B cell (primary cell): ENCODE results near the gene SNX32. TPM values are rescaled to one million over a fixed set of nuclear protein-coding genes. Genes with fewer than 3 reads are reported as not detected.

Source experiments
- ATAC-seq: fragments of 200-7000 bp; cut with Tn5 transposase; one replicate; pipeline ENCODE4 v1.10.0; 2021; ENCODE audit warnings: low read depth, mild to moderate bottlenecking, moderate number of reproducible peaks, moderate library complexity
- CTCF ChIA-PET: fragments of 350-600 bp; sonication (Branson Sonifier 250); formaldehyde crosslinking; loops from one replicate; lab custom pipeline; 2021; ENCODE audit warnings: antibody characterized with exemption, inconsistent platforms; lab: Charles Lee
- POLR2A ChIA-PET: fragments of 350-600 bp; sonication (Branson Sonifier 250); formaldehyde crosslinking; loops from one replicate; lab custom pipeline; 2021; ENCODE audit warnings: antibody characterized with exemption; lab: Charles Lee
- DNase-seq: peaks from one replicate; pipeline ENCODE4 v3.0.0; 2013
- H2AFZ ChIP-seq: 2 replicates; pipeline ENCODE4 v1.6.1; 2012; ENCODE audit warnings: mild to moderate bottlenecking, low read depth, low read length; ENCODE audit not compliant: insufficient read depth, poor library complexity, severe bottlenecking
- H3K27ac ChIP-seq, 2 donors: 1 replicate in 1 of 2; 2 replicates in 1 of 2; pipeline ENCODE4 v1.5.1; 2012 to 2013; ENCODE audit warnings: low read length in 2 of 2, mild to moderate bottlenecking in 2 of 2, moderate library complexity in 1 of 2
- H3K27me3 ChIP-seq, 4 experiments: fragments of 200-600 bp in 1 of 4; sonication (generic) in 1 of 4; replicated peaks in 1 of 4; 1 replicate in 2 of 4; 2 replicates in 2 of 4; pipeline versions ENCODE4 v1.6.1 to v1.7.0; 2013 to 2016; ENCODE audit warnings: low read length in 3 of 4, mild to moderate bottlenecking in 2 of 4, mixed read lengths in 1 of 4, moderate library complexity in 1 of 4; ENCODE audit not compliant: insufficient read depth in 4 of 4, control insufficient read depth in 3 of 4; ENCODE audit errors: control extremely low read depth in 1 of 4
- H3K36me3 ChIP-seq, 2 experiments: replicated peaks in 1 of 2; 1 replicate in 1 of 2; 2 replicates in 1 of 2; pipeline versions ENCODE4 v1.6.1 to v1.7.1; 2013; ENCODE audit warnings: low read length in 1 of 2; ENCODE audit not compliant: insufficient read depth in 2 of 2, control insufficient read depth in 1 of 2; ENCODE audit errors: control extremely low read depth in 1 of 2, extremely low read depth in 1 of 2
- H3K4me1 ChIP-seq, 2 donors: fragments of 200-600 bp in 1 of 2; sonication (generic) in 1 of 2; 1 replicate in 1 of 2; 2 replicates in 1 of 2; pipeline versions ENCODE4 v1.5.1 to v1.6.1; 2013 to 2017; ENCODE audit warnings: low read length in 2 of 2; ENCODE audit not compliant: control insufficient read depth in 2 of 2, insufficient read depth in 2 of 2
- H3K4me2 ChIP-seq: replicated peaks from 2 replicates; pipeline ENCODE3; 2012; ENCODE audit warnings: mild to moderate bottlenecking, low read depth, low read length; ENCODE audit not compliant: poor library complexity, severe bottlenecking
- H3K4me3 ChIP-seq, 5 experiments: fragments of 200-600 bp in 1 of 5; sonication (generic) in 1 of 5; 1 replicate in 3 of 5; 2 replicates in 2 of 5; pipeline versions ENCODE4 v1.5.1 to v1.7.0; 2011 to 2016; ENCODE audit warnings: low read length in 4 of 5, mild to moderate bottlenecking in 4 of 5, low read depth in 2 of 5, control low read depth in 1 of 5, moderate library complexity in 1 of 5; ENCODE audit not compliant: insufficient read depth in 1 of 5; ENCODE audit errors: control extremely low read depth in 1 of 5, extremely low read depth in 1 of 5
- H3K79me2 ChIP-seq: fragments of 200-600 bp; sonication (generic); one replicate; pipeline ENCODE4 v1.6.0; 2016; ENCODE audit warnings: low read length; ENCODE audit not compliant: control insufficient read depth, insufficient read depth
- H3K9ac ChIP-seq: fragments of 200-600 bp; sonication (generic); 2 replicates; pipeline ENCODE4 v1.6.1; 2017; ENCODE audit warnings: mild to moderate bottlenecking, low read length, moderate library complexity
- H3K9me3 ChIP-seq, 3 donors: one replicate each; pipeline versions ENCODE4 v1.6.1 to v1.7.1; 2013; ENCODE audit warnings: low read length in 2 of 3; ENCODE audit not compliant: control insufficient read depth in 2 of 3, insufficient read depth in 1 of 3; ENCODE audit errors: control extremely low read depth in 1 of 3
- H4K20me1 ChIP-seq: 2 replicates; pipeline ENCODE4 v1.6.0; 2012; ENCODE audit warnings: mild to moderate bottlenecking, low read length; ENCODE audit not compliant: insufficient read depth, control insufficient read depth, poor library complexity, severe bottlenecking
- H3K27ac Mint-ChIP-seq: one replicate; pipeline ENCODE4 v1.8.0; 2021; ENCODE audit warnings: mixed read lengths
- H3K27me3 Mint-ChIP-seq: one replicate; pipeline ENCODE4 v1.8.0; 2021; ENCODE audit warnings: mixed read lengths
- H3K4me1 Mint-ChIP-seq: one replicate; pipeline ENCODE4 v1.8.0; 2021; ENCODE audit warnings: mixed read lengths
- H3K4me3 Mint-ChIP-seq: one replicate; pipeline ENCODE4 v1.8.0; 2021; ENCODE audit warnings: mixed read lengths
- H3K9me3 Mint-ChIP-seq: one replicate; pipeline ENCODE4 v1.8.0; 2022; ENCODE audit warnings: mixed read lengths; ENCODE audit not compliant: insufficient read depth
- EZH2 ChIP-seq: IDR thresholded peaks from 2 replicates; pipeline ENCODE4 v1.6.1; 2012; ENCODE audit warnings: borderline replicate concordance, low read depth, mild to moderate bottlenecking, moderate library complexity, low read length; ENCODE audit not compliant: insufficient read depth, poor library complexity, severe bottlenecking
- WGBS: methylation state at CpG from one replicate; pipeline ENCODE4 v1.1.5; 2013; ENCODE audit warnings: missing lambda C conversion rate; ENCODE audit not compliant: insufficient coverage; 5-methylcytosine and 5-hydroxymethylcytosine counted together
- intact Hi-C: fragments of 100-400 bp; cut with micrococcal nuclease; formaldehyde crosslinking; loops from one replicate; pipeline ENCODE4 v1.10.0; 2022
- polyA plus RNA-seq: library from polyadenylated mRNA; depleted of rRNA; stranded (reverse); fragments of >200 nt; gene quantifications from 2 replicates; pipeline ENCODE4 v1.2.3, GENCODE V29; 2012
- total RNA-seq, 2 donors: library from RNA; stranded (reverse); fragments of 120-200 nt in 1 of 2; gene quantifications; 1 replicate in 1 of 2; 2 replicates in 1 of 2; pipeline versions ENCODE4 v1.2.3 to v1.2.4, GENCODE V29; 2013 to 2022
- TF ChIP-seq, protein P1 (sequence below): fragments of 200-600 bp; IDR thresholded peaks from one replicate; pipeline ENCODE4 v1.8.0; 2022; ENCODE audit warnings: antibody characterized with exemption, mild to moderate bottlenecking

The SNX32 gene
- total and polyA plus RNA-seq, 2 donors (not counting 1 experiment from before 2014, with no cell fraction given): 0.57 to 0.89 TPM

- no peak for ATAC-seq
- H3K9me3 ChIP-seq: peaks cover 0 to 9% (median 0%) of the 10 kb centered on the region in 3 donors
- no peak overlapping the region for H3K4me3 Mint-ChIP-seq
- TF ChIP-seq, protein P1, sequence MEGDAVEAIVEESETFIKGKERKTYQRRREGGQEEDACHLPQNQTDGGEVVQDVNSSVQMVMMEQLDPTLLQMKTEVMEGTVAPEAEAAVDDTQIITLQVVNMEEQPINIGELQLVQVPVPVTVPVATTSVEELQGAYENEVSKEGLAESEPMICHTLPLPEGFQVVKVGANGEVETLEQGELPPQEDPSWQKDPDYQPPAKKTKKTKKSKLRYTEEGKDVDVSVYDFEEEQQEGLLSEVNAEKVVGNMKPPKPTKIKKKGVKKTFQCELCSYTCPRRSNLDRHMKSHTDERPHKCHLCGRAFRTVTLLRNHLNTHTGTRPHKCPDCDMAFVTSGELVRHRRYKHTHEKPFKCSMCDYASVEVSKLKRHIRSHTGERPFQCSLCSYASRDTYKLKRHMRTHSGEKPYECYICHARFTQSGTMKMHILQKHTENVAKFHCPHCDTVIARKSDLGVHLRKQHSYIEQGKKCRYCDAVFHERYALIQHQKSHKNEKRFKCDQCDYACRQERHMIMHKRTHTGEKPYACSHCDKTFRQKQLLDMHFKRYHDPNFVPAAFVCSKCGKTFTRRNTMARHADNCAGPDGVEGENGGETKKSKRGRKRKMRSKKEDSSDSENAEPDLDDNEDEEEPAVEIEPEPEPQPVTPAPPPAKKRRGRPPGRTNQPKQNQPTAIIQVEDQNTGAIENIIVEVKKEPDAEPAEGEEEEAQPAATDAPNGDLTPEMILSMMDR: no peak
- TF ChIP-seq EZH2: no peak
- no peak overlapping the region for H3K27ac Mint-ChIP-seq
- intact Hi-C loops: no loop called here
- no peak overlapping the region for H3K27ac ChIP-seq
- no peaks in the 10 kb centered on the region for H3K9me3 Mint-ChIP-seq
- H3K4me1 Mint-ChIP-seq: peaks cover 24% of the 10 kb centered on the region
- H3K4me1 ChIP-seq: peaks cover 5 to 14% of the 10 kb centered on the region in 2 donors
- no peak for DNase-seq
- H4K20me1 ChIP-seq: no peaks in the 10 kb centered on the region
- H3K4me2 ChIP-seq: no peak overlapping the region
- no peak overlapping the region for H2AFZ ChIP-seq
- no peak overlapping the region for H3K4me3 ChIP-seq
- POLR2A ChIA-PET: no interaction called here
- 95% methylated on average over 42 of the region's 42 CpGs for WGBS
- H3K36me3 ChIP-seq: no peaks in the 10 kb centered on the region
- H3K9ac ChIP-seq: no peak overlapping the region
- no peaks in the 10 kb centered on the region for H3K79me2 ChIP-seq
- peaks cover 6% of the 10 kb centered on the region for H3K27me3 Mint-ChIP-seq
- CTCF ChIA-PET: interaction anchor here (0.5 kb wide), 1 partner anchor 11 kb away, joined by 3 read pairs; no protein-coding TSS in a partner anchor
- peaks cover 0 to 41% (median 6%) of the 10 kb centered on the region in 4 experiments for H3K27me3 ChIP-seq
Observed at GRCh38 chr11:65794570-65795510, 38.9 kb upstream of the SNX32 start.
